Transverse colon (tissue), 4 donors: ENCODE data around the gene RHOT2.

Experiments used
- CTCF ChIP-seq, 5 experiments: fragments of 200-600 bp in 3 of 5; fragments of 450-650 bp in 2 of 5; sonication (generic) in 3 of 5; IDR thresholded peaks; 1 replicate in 2 of 5; 2 replicates in 3 of 5; pipeline ENCODE4 v1.5.1; 2016 to 2017; ENCODE audit warnings: antibody characterized with exemption in 5 of 5, inconsistent platforms in 3 of 5, mild to moderate bottlenecking in 2 of 5, moderate library complexity in 1 of 5
- EP300 ChIP-seq: sonication (generic); formaldehyde crosslinking; IDR thresholded peaks from one replicate; pipeline ENCODE4 v1.6.1; 2017; ENCODE audit warnings: antibody characterized with exemption, low read depth
- POLR2A ChIP-seq: fragments of 450-650 bp; IDR thresholded peaks from one replicate; pipeline ENCODE4 v1.6.1; 2016; ENCODE audit warnings: antibody characterized with exemption, mild to moderate bottlenecking, moderate library complexity
- POLR2AphosphoS5 ChIP-seq, 3 donors: sonication (generic); formaldehyde crosslinking; IDR thresholded peaks; one replicate each; pipeline ENCODE4 v1.6.1; 2016; ENCODE audit warnings: antibody characterized with exemption in 3 of 3

DNA sequence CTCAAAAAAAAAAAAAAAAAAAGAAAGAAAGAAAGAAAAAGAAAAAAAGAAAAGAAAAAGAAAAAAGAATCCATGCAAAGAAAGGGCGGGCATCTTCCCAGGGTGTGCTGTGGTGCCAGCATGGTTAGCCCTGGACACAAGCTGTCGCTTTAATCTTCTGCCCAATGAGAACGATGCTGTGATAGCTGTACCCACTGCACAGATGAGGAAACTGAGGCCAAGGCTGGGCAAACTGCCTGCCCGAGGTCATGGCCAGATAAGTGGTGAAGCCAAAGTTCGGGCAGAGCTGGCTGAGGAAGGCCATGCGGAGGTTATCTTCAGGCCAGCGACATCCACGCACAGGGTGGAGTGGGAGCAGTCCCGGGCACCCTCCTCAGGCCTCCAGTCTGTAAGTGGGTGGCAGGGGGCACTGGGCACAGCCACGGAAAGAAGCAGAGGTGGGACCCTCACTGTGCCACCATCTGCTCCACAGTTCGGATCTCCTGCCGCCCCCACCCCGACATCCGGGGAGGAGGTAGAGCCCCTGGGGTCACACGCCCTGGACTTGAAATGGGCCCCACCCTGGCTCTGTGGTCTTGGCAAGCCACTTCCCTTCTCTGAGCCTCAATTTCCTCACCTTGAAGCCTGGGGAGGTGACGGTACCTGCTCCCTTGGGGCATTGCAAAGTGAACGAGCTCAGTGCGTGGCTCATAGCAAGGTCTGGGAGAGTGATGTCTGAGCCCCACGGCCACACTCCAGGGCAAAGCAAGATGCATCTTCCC lies 31.2 kb downstream of the RHOT2 start:
- TF ChIP-seq CTCF (IDR thresholded peaks at IDR 0.05) (no peak), POLR2A (no peak), POLR2AphosphoS5 (IDR thresholded peaks at IDR 0.05) (no peak), EP300 (no peak)
